Activated CD4-positive, CD25-positive, alpha-beta regulatory T cell treated with anti-CD3 and anti-CD28 coated beads, Interleukin-2, amount 50 U/mL, for 16 hours (primary cell): ENCODE results near the gene CYP4F3.
"Not testable (repeated sequence)": the region's sequence is repeated elsewhere in the genome, so short reads cannot be mapped to it uniquely, and the experiment has no call there.

Experiments used
- DNase-seq: peaks from one replicate; pipeline ENCODE4 v3.0.0-alpha.2; 2020; ENCODE audit warnings: low read depth, low spot score

The CYP4F3 gene

GRCh38 chr19:15640294-15640903 lies at the start of gene CYP4F3:
TSS of gene CYP4F3 (plus strand) at chr19:15640897. CDS start at chr19:15641416, 519 bp downstream.
- DNase-seq, result no peak

- no peak for DNase-seq
These were observed 48.9 kb upstream of the CYP4F3 start for GRCh38 chr19:15591796-15592195.

GRCh38 chr19:15592506-15592905 lies 48.2 kb upstream of the CYP4F3 start:
- not testable (repeated sequence) for DNase-seq

GRCh38 chr19:15593766-15594165 lies 46.9 kb upstream of the CYP4F3 start:
- DNase-seq, result not testable (repeated sequence)

GRCh38 chr19:15595069-15595468 lies 45.6 kb upstream of the CYP4F3 start:
- no peak for DNase-seq

- DNase-seq, result not testable (repeated sequence)
These were observed 32.4 kb upstream of the CYP4F3 start for GRCh38 chr19:15607978-15608925.

- no peak for DNase-seq
These were observed 31.4 kb upstream of the CYP4F3 start for GRCh38 chr19:15609261-15609660.

GRCh38 chr19:15612342-15612741 lies 28.4 kb upstream of the CYP4F3 start:
- DNase-seq, result no peak

- DNase-seq, result no peak
These were observed 27.4 kb upstream of the CYP4F3 start for GRCh38 chr19:15613338-15613737.

GRCh38 chr19:15614507-15615379 lies 26.0 kb upstream of the CYP4F3 start, which contains the start of gene CYP4F8:
TSS of gene CYP4F8 (plus strand) at chr19:15615218. CDS start at chr19:15615617, 399 bp downstream.
- DNase-seq, result no peak

GRCh38 chr19:15615526-15615925 lies 25.2 kb upstream of the CYP4F3 start:
- DNase-seq, result no peak

GRCh38 chr19:15616183-15616582 lies 24.5 kb upstream of the CYP4F3 start:
- DNase-seq, result no peak

- DNase-seq, result no peak
These were observed 23.9 kb upstream of the CYP4F3 start for GRCh38 chr19:15616627-15617270.

- no peak for DNase-seq
These were observed 22.4 kb upstream of the CYP4F3 start for GRCh38 chr19:15618321-15618720.

- no peak for DNase-seq
These were observed 18.9 kb upstream of the CYP4F3 start for GRCh38 chr19:15621801-15622200.

- no peak for DNase-seq
These were observed 17.7 kb upstream of the CYP4F3 start for GRCh38 chr19:15622991-15623390.

GRCh38 chr19:15623711-15624318 lies 16.9 kb upstream of the CYP4F3 start:
- no peak for DNase-seq

GRCh38 chr19:15628236-15629002 lies 12.3 kb upstream of the CYP4F3 start:
- DNase-seq, result no peak

- DNase-seq, result peak; percentile 77
These were observed 11.5 kb upstream of the CYP4F3 start for GRCh38 chr19:15629003-15629880.
